ENCODE data around the gene VPS35L. TPM values are rescaled to one million over a fixed set of nuclear protein-coding genes. Genes with fewer than 3 reads are reported as not detected.

The VPS35L gene
- total and polyA plus RNA-seq, 7 experiments from 2014 or later: 38.6 to 52.0 (median 46.6) TPM

DNA sequence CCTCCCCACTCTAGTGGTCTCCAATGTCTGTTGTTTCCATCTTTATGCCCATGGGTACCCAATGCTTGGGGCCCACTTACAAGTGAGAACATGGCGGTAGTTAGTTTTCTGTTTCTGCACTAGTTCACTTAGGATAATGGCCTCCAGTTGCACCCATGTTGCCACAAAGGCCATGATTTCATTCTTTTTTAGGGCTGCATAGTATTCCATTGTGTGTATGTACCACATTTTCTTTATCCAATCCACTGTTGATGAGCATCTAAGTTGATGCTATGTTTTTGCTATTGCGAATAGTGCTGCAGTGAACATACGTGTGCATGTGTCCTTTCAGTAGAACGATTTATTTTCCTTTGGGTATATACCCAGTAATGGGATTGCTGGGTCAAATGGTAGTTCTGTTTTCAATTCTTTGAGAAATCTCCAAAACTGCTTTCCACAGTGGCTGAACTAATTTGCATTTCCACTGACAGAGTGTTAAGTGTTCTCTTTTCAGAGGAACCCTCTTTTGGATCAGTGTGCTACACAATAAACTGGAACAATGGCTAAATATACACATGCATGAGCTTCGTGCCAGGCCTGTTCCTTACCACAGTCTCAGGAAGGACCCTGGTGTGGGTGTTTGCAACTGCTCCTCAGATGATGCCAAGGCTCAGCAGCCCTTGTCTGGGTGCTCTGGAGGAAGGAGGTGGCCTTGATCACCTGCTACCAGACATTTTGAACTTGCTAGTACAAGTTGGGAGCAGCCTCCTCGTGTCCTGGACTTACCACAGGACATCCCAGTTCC is 128.1 kb downstream of the VPS35L start:
- Mint-ChIP-seq H3K9me3 (peaks cover 0 to 16% (median 3%) of the 10 kb centered on the region in 11 donors), H3K4me1 (peaks cover 5 to 33% (median 16%) of the 10 kb centered on the region in 7 donors), H3K27ac (no peak overlapping the region), H3K4me3 (no peak overlapping the region), H3K36me3 (peaks cover 14 to 76% (median 64%) of the 10 kb centered on the region in 5 donors), H3K27me3 (no peaks in the 10 kb centered on the region)
- Histone ChIP-seq H3K27me3 (ENCODE audit: control insufficient read depth in 2 of 2, insufficient read depth in 2 of 2, low read length in 2 of 2) (no peaks in the 10 kb centered on the region), H3K4me3 (ENCODE audit: low read length) (no peak overlapping the region), H3K36me3 (ENCODE audit: control insufficient read depth in 2 of 3, insufficient read depth in 3 of 3, low read length in 3 of 3) (peaks cover 8 to 31% (median 10%) of the 10 kb centered on the region in 3 experiments), H3K4me1 (ENCODE audit: control insufficient read depth in 2 of 2, insufficient read depth in 2 of 2, low read length in 2 of 2) (peaks cover 0 to 8% of the 10 kb centered on the region in 2 donors), H3K27ac (ENCODE audit: low read depth, low read length) (no peak overlapping the region), H3K9me3 (ENCODE audit: control insufficient read depth in 2 of 3, low read length in 3 of 3) (peaks cover 0 to 8% (median 0%) of the 10 kb centered on the region in 3 experiments)
- ChIA-PET CTCF (no interaction called here), POLR2A (no interaction called here)
- DNase-seq (no peak), ATAC-seq (no peak)
- intact Hi-C loops (cut with micrococcal nuclease): no loop called here

DNA sequence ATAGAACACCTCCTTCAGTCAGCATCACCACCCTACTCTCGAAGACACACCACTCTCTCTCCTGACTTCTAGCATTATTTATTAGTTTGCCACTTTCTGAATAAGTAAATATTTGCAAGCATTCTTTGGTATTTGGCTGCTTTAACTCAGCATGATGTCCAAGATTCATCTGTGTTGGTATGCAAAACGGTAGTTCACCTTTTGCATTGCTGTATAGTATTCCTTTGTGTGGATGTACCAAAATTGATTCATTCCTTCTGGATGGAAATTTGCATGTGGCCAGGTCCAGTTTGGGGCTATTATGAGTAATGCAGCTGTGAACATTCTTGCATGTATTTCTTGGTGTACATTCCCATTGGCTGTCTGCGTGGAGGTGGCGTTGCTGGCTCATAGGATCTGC is 129.7 kb downstream of the VPS35L start:
- H3K27ac ChIP-seq (ENCODE audit: low read depth, low read length): no peak overlapping the region
- peaks cover 8 to 31% (median 10%) of the 10 kb centered on the region in 3 experiments for H3K36me3 ChIP-seq (ENCODE audit: control insufficient read depth in 2 of 3, insufficient read depth in 3 of 3, low read length in 3 of 3)
- Mint-ChIP-seq H3K4me3 (no peak overlapping the region), H3K36me3 (peaks cover 14 to 68% (median 60%) of the 10 kb centered on the region in 5 donors), H3K27ac (peak overlapping the region in 1 of 9 donors; percentile 42), H3K27me3 (no peaks in the 10 kb centered on the region), H3K4me1 (peaks cover 17 to 46% (median 29%) of the 10 kb centered on the region in 7 donors), H3K9me3 (peaks cover 0 to 16% (median 3%) of the 10 kb centered on the region in 11 donors)
- ChIA-PET CTCF (no interaction called here), POLR2A (no interaction called here)
- DNase-seq: no peak
- intact Hi-C loops (cut with micrococcal nuclease): no loop called here
- H3K27me3 ChIP-seq (ENCODE audit: control insufficient read depth in 2 of 2, insufficient read depth in 2 of 2, low read length in 2 of 2): no peaks in the 10 kb centered on the region
- ATAC-seq: no peak
- peaks cover 0 to 8% (median 0%) of the 10 kb centered on the region in 3 experiments for H3K9me3 ChIP-seq (ENCODE audit: control insufficient read depth in 2 of 3, low read length in 3 of 3)
- H3K4me3 ChIP-seq (ENCODE audit: low read length): no peak overlapping the region
- H3K4me1 ChIP-seq (ENCODE audit: control insufficient read depth in 2 of 2, insufficient read depth in 2 of 2, low read length in 2 of 2): peaks cover 7 to 18% of the 10 kb centered on the region in 2 donors

DNA sequence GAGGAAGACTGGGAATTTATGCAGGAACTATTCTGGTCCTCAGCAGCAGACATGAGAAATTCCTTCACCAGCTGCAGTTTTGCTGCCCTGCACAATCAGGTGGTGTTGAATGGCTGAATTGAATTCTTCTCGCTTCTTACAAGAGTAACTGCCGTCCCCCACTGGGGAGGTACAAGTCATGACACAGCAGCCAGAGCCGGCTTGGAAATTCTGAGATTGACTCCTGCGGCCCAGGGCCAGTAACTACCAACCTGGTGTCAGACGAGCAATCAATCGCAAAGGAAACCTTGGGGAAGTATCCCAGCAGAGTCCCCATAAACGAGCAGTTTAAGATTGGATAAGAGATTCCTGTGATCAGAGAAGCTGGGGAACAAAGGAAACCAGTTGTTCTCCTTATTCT is 131.8 kb downstream of the VPS35L start:
- H3K9me3 Mint-ChIP-seq: peaks cover 0 to 16% (median 3%) of the 10 kb centered on the region in 11 donors
- H3K27ac Mint-ChIP-seq: peak overlapping the region in 4 of 9 donors; percentile 34 to 77 (median 68)
- H3K36me3 Mint-ChIP-seq: peaks cover 14 to 67% (median 46%) of the 10 kb centered on the region in 5 donors
- ATAC-seq: no peak
- DNase-seq: no peak
- peaks cover 21 to 53% (median 43%) of the 10 kb centered on the region in 7 donors for H3K4me1 Mint-ChIP-seq
- peaks cover 0 to 8% (median 0%) of the 10 kb centered on the region in 3 experiments for H3K9me3 ChIP-seq (ENCODE audit: control insufficient read depth in 2 of 3, low read length in 3 of 3)
- no peaks in the 10 kb centered on the region for H3K27me3 Mint-ChIP-seq
- H3K4me3 ChIP-seq (ENCODE audit: low read length): no peak overlapping the region
- no peaks in the 10 kb centered on the region for H3K27me3 ChIP-seq (ENCODE audit: control insufficient read depth in 2 of 2, insufficient read depth in 2 of 2, low read length in 2 of 2)
- POLR2A ChIA-PET: interaction anchor here (0.9 to 1.0 kb wide), 2 partner anchors 8 to 9 kb away, joined by 3 read pairs; no protein-coding TSS in a partner anchor
- no peak overlapping the region for H3K27ac ChIP-seq (ENCODE audit: low read depth, low read length)
- intact Hi-C loops (cut with micrococcal nuclease): no loop called here
- no peak overlapping the region for H3K4me3 Mint-ChIP-seq
- peaks cover 7 to 21% of the 10 kb centered on the region in 2 donors for H3K4me1 ChIP-seq (ENCODE audit: control insufficient read depth in 2 of 2, insufficient read depth in 2 of 2, low read length in 2 of 2)
- CTCF ChIA-PET: no interaction called here
- peaks cover 8 to 41% (median 10%) of the 10 kb centered on the region in 3 experiments for H3K36me3 ChIP-seq (ENCODE audit: control insufficient read depth in 2 of 3, insufficient read depth in 3 of 3, low read length in 3 of 3)

DNA sequence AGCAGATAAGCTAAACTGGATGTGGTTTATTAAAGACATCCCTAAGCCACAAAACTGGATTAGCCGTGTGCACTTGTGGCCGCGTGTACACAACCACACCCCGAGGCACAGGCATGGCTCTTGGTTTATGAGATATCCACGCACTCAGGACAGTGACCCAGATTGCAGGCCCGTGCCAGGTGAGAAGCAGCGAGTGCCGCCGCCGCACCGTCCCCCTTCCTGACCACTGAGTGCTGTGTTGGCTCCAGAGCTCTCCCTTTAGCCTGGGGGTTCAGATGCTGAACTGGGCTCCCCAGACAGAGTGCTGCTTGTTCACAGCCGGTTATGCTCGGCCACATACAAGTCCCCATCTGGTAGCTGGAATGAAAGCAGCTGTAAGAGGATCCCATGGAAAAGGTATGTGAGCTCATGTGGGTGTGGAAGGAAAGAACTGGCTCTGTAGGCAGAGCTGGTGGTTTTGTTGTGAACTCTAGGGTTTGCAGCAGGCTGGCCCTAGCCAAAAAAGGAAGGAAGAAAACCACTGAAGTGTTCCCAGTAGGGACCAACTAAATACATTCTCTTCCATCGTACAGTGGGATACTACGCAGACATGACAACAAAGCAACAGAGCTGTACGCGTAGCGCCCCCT is 133.0 kb downstream of the VPS35L start:
- ChIA-PET POLR2A (interaction anchor here (1.4 kb wide), 1 partner anchor 11 kb away, joined by 4 read pairs; no protein-coding TSS in a partner anchor), CTCF (no interaction called here)
- DNase-seq (no peak), ATAC-seq (no peak)
- H3K9me3 Mint-ChIP-seq: peaks cover 0 to 16% (median 3%) of the 10 kb centered on the region in 11 donors
- Histone ChIP-seq H3K36me3 (ENCODE audit: control insufficient read depth in 2 of 3, insufficient read depth in 3 of 3, low read length in 3 of 3) (peaks cover 5 to 37% (median 6%) of the 10 kb centered on the region in 3 experiments), H3K9me3 (ENCODE audit: control insufficient read depth in 2 of 3, low read length in 3 of 3) (peaks cover 0 to 8% (median 0%) of the 10 kb centered on the region in 3 experiments), H3K4me1 (ENCODE audit: control insufficient read depth in 2 of 2, insufficient read depth in 2 of 2, low read length in 2 of 2) (peaks cover 7 to 21% of the 10 kb centered on the region in 2 donors), H3K4me3 (ENCODE audit: low read length) (no peak overlapping the region), H3K27me3 (ENCODE audit: control insufficient read depth in 2 of 2, insufficient read depth in 2 of 2, low read length in 2 of 2) (no peaks in the 10 kb centered on the region), H3K27ac (ENCODE audit: low read depth, low read length) (no peak overlapping the region)
- no peaks in the 10 kb centered on the region for H3K27me3 Mint-ChIP-seq
- H3K4me1 Mint-ChIP-seq: peaks cover 21 to 59% (median 43%) of the 10 kb centered on the region in 7 donors
- peaks cover 12 to 62% (median 36%) of the 10 kb centered on the region in 5 donors for H3K36me3 Mint-ChIP-seq
- H3K27ac Mint-ChIP-seq: peak overlapping the region in 8 of 9 donors; percentile 6 to 84 (median 76)
- H3K4me3 Mint-ChIP-seq: peak overlapping the region in 8 of 10 donors; percentile 1 to 56 (median 38)
- intact Hi-C loops (cut with micrococcal nuclease): no loop called here

DNA sequence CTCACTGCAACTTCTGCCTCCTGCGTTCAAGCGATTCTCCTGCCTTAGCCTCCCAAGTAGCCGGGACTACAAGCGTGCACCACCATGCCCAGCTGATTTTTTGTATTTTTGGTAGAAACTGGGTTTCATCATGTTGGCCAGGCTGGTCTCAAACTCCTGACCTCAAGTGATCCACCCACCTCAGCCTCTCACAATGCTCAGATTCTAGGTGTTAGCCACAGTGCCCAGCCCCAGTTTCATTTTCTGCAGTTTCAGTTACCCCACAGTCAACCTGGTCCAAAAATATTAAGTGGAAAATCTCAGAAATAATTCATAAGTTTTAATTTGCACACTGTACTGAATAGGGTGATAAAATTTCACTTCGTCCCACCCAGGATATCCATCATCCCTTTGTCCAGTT is 133.8 kb downstream of the VPS35L start:
- H3K27me3 Mint-ChIP-seq: no peaks in the 10 kb centered on the region
- CTCF ChIA-PET: no interaction called here

DNA sequence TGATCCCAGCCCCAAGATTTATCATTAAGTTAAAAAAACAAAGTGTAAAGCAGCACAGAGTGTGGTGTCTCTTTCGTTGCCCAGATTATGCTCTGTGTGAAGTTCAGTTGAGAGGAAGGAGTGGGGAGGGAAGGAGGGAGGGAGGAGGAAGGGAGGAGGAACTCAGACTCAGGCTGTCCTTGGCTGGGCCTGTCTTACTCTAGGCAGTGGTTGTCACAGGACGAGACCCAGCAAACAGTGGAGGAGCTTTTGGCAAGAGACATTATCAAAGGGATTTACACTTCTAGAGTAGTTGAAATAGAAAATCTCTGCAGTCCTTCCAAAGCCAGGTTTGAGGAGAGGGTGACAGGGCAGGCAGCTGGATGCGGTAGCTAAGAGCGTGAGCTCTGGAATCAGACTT is 134.7 kb downstream of the VPS35L start:
- H3K4me1 Mint-ChIP-seq: peaks cover 22 to 70% (median 57%) of the 10 kb centered on the region in 7 donors
- intact Hi-C loops (cut with micrococcal nuclease): no loop called here
- ATAC-seq (peak; percentile 61), DNase-seq (peak in 4 of 9 donors; percentile 4 to 32 (median 18))
- H3K4me3 Mint-ChIP-seq: peak overlapping the region; percentile 16 to 75 (median 54)
- Histone ChIP-seq H3K4me1 (ENCODE audit: control insufficient read depth in 2 of 2, insufficient read depth in 2 of 2, low read length in 2 of 2) (peaks cover 7 to 30% of the 10 kb centered on the region in 2 donors), H3K36me3 (ENCODE audit: control insufficient read depth in 2 of 3, insufficient read depth in 3 of 3, low read length in 3 of 3) (peaks cover 0 to 22% (median 3%) of the 10 kb centered on the region in 3 experiments), H3K4me3 (ENCODE audit: low read length) (no peak overlapping the region), H3K9me3 (ENCODE audit: control insufficient read depth in 2 of 3, low read length in 3 of 3) (peaks cover 0 to 1% (median 0%) of the 10 kb centered on the region in 3 experiments), H3K27me3 (ENCODE audit: control insufficient read depth in 2 of 2, insufficient read depth in 2 of 2, low read length in 2 of 2) (no peaks in the 10 kb centered on the region), H3K27ac (ENCODE audit: low read depth, low read length) (peak overlapping the region; percentile 43)
- peaks cover 10 to 50% (median 26%) of the 10 kb centered on the region in 5 donors for H3K36me3 Mint-ChIP-seq
- H3K27me3 Mint-ChIP-seq: no peaks in the 10 kb centered on the region
- ChIA-PET CTCF (interaction anchor here (0.6 to 0.7 kb wide), 3 partner anchors 42 to 135 kb away, joined by 3 to 5 read pairs (median 3); no protein-coding TSS in a partner anchor), POLR2A (no interaction called here)
- peaks cover 0 to 7% (median 2%) of the 10 kb centered on the region in 11 donors for H3K9me3 Mint-ChIP-seq
- peak overlapping the region in 8 of 9 donors; percentile 72 to 87 (median 83) for H3K27ac Mint-ChIP-seq

More for the DNA sequence above, 133.8 kb downstream of the VPS35L start:
- intact Hi-C loops (cut with micrococcal nuclease): no loop called here
- ATAC-seq (no peak), DNase-seq (no peak)
- Histone ChIP-seq H3K4me1 (ENCODE audit: control insufficient read depth in 2 of 2, insufficient read depth in 2 of 2, low read length in 2 of 2) (peaks cover 7 to 24% of the 10 kb centered on the region in 2 donors), H3K9me3 (ENCODE audit: control insufficient read depth in 2 of 3, low read length in 3 of 3) (peaks cover 0 to 7% (median 0%) of the 10 kb centered on the region in 3 experiments), H3K4me3 (ENCODE audit: low read length) (no peak overlapping the region), H3K27ac (ENCODE audit: low read depth, low read length) (peak overlapping the region; percentile 43), H3K27me3 (ENCODE audit: control insufficient read depth in 2 of 2, insufficient read depth in 2 of 2, low read length in 2 of 2) (no peaks in the 10 kb centered on the region), H3K36me3 (ENCODE audit: control insufficient read depth in 2 of 3, insufficient read depth in 3 of 3, low read length in 3 of 3) (peaks cover 0 to 28% (median 5%) of the 10 kb centered on the region in 3 experiments)
- H3K4me3 Mint-ChIP-seq: peak overlapping the region in 6 of 10 donors; percentile 12 to 75 (median 43)
- H3K36me3 Mint-ChIP-seq: peaks cover 10 to 57% (median 35%) of the 10 kb centered on the region in 5 donors
- H3K4me1 Mint-ChIP-seq: peaks cover 21 to 64% (median 50%) of the 10 kb centered on the region in 7 donors
- POLR2A ChIA-PET: interaction anchor here (1.4 kb wide), 1 partner anchor 12 kb away, joined by 4 read pairs; no protein-coding TSS in a partner anchor
- peaks cover 0 to 14% (median 3%) of the 10 kb centered on the region in 11 donors for H3K9me3 Mint-ChIP-seq
- H3K27ac Mint-ChIP-seq: peak overlapping the region; percentile 49 to 87 (median 80)
